Globus pallidus (tissue), 1 donor: ENCODE results near the gene PFN4.
"Not testable (repeated sequence)": the region's sequence is repeated elsewhere in the genome, so short reads cannot be mapped to it uniquely, and the experiment has no call there.

Experiments used
- DNase-seq: peaks from one replicate; pipeline ENCODE4 v3.0.0-alpha.2; 2015; ENCODE audit warnings: low spot score

Gene PFN4, protein sequence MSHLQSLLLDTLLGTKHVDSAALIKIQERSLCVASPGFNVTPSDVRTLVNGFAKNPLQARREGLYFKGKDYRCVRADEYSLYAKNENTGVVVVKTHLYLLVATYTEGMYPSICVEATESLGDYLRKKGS

DNA sequence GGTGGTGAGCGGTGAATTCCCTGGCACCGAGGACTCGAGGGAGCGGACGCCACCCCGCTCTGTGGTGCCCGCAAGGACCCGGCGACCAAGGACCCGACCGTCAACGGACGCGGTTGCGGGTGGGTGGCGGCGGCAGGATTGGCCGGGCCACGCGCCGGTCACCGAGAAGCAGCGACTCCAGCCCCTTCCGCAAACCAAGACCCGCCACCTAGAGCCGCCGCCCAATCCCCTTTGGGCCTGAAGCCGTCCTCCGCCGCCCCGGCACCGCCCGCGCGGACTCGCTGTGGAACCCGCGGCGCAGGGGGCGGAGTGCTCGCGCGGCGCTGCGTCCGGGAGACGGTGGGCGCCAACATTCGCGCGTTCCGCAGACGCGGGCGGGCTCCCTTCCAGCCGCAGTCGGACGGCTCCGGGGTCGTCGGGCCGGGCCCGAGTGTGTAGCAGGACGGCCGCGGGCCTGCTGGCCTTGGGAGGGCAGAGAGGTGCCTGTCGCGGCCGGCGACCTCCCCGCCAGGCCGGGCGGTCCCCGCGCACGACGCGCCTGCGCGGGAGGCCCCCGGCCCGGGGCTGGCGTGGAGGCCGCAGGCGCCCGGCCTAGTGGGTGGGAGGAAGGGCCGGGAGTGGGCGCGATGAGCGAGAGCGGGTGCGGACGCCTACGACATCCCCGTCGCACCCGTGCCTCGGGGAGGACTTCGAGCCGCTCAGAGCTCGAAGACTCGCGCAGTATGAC lies at the start of gene PFN4, which contains the start of gene FAM228B:
PFN4 (minus strand) TSS at position 140 of the 727 bp plus-strand sequence. CDS start 799 bp downstream, outside the sequence.
FAM228B (plus strand) TSS at position 275 of the 727 bp plus-strand sequence. CDS start 893 bp downstream, outside the sequence.
- DNase-seq, result peak; percentile 83

DNA sequence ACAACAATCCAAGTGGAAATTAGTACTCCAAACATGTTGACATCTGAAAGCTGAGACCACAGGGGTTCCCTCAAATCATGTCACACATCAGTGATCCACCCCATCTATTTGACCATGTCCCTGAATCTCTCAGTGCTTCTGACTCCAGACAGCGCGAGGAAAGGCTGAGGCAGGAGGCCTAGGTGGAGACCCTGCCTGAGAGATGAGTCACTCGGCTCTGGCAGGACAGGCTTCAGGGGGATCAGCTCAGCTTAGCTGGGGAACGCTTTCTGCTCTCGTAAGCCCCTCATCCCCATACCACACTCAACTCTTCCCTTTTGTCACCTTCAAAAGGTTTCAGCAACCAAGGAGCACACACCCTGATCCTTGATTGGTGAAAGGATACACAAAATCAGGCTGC lies 45.9 kb upstream of the PFN4 start:
- DNase-seq, result no peak

DNA sequence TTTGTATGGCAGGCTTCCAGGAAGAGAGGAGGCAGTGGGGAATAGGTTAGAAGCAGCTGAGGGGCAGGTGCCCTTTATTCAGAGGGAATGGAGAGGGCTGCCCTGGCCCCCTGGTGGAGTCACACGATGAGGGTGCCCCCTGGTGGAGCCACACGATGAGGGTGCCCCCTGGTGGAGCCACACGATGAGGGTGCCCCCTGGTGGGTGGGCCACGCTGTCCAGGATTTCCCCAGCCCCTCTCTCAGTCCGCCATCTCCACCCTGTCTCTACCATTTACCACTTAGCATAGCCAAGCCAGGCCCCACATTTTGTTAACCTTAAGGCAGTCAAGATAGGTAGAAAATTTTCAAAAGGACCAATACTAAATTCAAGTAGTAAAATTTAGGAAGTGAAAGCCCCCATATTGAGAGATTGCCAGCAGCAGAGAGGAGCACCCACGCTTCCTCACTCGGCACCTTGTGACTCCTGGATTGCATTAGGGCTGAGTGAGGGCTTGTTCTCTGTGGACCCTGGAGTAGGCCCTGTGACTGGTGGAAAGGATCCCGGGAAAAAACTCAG lies 41.4 kb upstream of the PFN4 start:
- peak; percentile 29 for DNase-seq

DNA sequence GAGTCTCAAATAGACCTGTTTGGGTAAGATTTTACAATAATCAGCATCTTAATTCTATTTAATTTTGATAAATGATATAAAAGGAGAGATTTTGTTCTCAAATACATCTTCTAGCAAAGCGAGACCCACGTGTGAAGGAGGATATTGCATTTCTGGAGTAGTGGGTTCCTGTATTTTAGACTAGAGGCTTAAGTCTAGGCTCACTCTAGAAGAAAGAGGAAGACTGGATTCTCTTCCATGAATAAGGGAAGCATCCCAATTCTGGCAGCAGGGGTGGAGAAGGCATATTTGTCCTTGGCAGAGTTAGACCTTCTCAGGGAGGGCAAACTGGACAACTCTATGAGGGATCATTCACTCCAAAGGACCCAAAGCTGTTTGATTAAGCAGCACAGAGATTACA lies 40.5 kb upstream of the PFN4 start:
- DNase-seq, result no peak

DNA sequence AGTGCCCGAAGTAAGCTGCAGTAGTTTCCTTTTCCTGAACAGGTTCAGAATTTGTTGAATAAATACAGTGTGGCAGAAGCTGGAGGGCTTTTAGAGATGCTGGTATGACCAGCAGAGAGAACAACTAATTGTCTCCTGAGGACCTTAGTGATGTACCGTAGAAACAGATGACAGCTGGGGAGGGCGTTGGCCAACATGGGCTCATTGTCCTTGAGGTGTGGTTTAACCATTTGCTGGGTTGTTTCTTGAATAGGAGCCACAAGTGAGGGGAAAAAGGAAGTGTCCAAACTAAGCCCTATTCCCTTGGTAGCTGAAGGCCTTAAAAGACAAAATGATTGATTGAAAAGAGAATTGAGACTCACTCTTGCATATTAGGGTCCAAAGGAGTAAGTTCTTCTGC lies 40.1 kb upstream of the PFN4 start:
- no peak for DNase-seq

DNA sequence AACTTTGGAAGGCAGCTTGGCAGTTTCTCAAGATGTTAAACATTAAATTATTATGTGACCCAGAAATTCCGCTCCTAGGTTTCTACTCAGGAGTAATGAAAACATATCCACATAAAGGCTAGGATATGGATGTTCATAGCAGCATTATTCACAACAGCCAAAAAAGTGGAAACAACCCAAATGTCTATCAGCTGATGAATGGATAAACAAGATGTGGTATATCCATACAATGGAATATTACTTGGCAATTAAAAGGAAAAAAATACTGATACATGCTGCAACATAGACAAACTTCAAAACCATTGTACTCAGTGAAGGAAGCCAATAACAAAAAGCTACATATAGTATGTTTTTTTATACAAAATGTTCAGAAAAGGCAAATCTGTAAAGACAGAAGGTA lies 39.4 kb upstream of the PFN4 start:
- DNase-seq, result no peak

DNA sequence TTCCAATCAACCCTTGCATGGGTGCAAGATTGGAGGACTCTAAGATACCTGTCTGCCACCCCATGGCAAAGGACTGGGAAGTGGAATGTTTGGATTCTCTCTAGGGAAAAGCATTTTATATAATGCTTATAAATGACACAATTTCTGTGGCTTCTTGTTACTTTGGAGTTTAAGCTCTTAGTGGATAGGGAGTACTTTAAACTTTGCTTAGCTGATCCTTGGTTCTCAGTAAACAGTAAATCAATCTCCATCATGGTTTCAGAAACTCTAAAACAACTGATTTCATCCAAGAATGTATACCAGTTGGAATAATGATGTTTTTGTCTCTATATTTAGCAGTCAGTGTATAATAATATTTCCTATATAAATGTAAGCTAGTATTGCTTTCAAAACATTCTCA lies 37.6 kb upstream of the PFN4 start:
- no peak for DNase-seq

DNA sequence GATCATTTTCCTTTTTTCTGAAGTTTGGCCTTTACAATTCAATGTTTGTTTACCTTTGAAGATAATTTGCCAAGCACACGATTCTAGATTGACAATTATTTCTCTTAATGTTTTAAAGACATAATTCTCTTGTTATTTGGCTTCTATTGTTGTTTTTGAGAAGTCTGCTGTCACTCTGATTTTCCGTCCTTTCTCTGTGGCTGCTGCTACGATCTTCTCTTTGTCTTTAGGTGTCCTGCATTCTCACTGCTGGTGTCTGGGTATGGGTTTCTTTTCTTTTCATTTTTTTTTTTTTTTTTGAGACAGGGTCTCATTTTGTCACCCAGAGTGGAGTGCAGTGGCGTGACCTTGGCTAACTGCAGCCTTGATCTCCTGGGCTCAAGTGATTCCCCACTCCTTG lies 36.6 kb upstream of the PFN4 start:
- no peak for DNase-seq

DNA sequence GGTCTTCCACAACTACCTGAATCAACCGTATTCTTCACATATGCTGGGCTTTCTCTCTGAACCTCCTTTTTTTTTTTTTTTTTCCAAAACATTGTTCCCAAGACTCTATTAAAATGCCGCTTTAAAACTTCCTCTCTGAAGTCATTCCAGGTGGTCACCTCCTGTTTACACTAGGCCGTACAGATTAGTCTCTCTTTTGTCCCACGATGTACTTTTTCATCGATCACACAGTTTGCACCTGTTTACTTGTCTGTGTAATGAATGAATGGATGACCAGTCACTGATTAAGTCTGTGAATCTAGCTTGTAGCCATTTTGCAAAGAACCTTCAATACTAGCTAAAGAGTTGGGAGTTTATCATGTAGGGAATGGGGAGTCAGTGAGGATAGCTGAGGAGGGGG lies 35.0 kb upstream of the PFN4 start:
- no peak for DNase-seq

DNA sequence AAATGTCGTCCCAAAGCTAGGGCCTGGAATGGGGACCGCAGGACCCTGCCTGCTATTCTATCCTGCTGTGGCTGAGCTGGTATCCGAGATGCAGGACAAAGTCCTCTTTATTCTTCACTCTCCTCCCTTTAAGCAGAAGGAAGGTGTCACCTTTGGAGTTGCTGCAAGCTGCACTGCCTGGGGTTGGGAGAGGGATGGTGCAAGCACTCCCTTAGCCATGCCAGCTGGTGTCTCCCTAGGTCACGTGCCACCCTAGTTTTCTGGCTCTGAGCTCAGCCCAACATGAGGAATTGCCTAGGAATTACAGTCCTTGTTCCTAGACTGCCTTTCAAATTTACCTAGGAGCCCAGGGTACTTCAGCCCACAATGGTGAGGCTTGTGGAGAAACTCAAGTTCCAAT lies 30.3 kb upstream of the PFN4 start:
- peak; percentile 12 for DNase-seq

DNA sequence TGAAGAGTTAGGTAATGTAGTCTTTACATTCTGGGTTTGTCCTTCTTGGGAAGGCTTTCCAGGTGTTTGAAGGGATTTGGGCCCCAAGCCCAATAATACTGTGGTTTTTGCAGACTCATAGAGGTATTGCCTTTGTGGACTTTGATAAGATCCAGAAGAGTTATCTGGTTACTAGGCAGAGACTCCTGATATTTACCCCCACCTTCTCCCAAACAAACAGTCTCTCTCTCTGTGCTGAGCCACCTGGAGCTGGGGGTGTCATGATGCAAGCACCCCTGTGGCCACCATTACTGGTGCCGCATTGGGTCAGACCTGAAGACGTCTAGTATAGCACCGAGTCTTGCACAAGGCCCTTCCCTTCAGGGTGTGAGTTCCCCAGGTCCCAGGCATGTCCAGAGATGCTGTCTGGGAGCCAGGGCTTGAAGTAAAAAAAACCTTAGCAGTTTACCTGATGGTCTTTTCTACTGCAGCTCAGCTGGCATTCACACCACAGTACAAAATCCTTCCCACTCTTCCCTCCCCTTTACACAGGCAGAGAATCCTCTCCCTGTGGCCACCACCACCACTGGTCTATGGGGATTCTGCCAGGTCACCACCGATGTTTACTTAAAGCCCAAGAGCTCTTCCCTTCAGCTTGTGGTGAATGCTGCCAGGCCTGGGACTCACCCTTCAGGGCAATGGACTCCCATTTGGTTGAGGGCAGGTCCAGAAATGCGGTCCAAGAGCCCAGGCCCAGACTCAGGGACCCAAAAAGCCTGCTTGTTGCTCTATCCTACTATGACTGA lies 29.5 kb upstream of the PFN4 start:
- DNase-seq, result no peak

DNA sequence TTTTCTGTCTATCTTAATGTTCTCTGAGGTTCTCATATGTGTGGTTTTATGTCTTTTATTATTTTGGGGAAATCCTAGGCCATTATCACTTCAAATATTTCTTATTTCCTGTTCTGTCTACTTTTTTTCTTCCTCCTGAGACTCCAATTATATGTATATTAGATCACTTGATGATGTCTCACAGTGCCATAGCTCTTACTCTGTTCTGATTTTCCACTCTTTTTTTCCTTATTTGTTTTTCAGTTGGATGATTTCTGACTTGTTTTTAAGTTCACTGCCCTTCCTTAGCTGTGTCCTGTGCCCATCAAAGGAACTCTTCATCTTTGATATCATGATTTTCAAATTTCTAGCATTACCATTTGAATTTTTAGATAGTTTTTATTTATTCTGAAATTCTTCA lies 24.2 kb upstream of the PFN4 start:
- DNase-seq, result no peak

DNA sequence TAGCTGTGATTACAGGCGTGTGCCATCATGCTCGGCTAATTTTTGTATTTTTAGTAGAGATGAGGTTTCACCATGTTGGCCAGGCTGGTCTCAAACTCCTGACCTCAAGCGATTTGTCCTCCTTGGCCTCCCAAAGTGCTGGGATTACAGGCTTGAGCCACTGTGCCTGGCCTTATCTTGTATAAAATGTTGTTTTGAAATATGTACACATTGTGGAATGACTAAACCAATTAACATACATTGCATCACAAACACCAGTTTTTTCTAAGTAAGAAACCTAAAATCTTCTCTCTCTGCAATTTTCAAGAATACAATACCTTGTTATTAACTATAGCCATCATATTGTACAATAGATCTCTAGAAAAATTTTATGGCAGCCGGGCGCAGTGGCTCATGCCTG lies 17.2 kb upstream of the PFN4 start:
- not testable (repeated sequence) for DNase-seq

DNA sequence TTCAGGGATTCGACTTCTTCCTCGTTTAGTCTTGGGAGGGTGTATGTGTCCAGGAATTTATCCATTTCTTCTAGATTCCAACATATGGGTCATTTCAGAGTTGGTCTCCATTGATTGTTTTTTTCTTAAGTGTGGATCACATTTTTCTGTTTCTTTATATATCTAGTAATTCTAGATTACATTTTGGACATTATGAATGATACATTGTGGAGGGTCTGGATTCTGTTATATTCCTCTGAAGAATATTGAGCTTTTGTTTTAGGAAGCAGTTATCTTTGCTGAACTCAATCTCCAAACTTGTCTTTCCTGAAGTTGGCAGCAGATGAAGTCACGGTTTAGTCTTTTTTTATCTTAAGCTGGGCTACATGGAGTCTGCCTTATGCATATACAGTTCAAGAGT lies 9.4 kb upstream of the PFN4 start:
- DNase-seq, result no peak

DNA sequence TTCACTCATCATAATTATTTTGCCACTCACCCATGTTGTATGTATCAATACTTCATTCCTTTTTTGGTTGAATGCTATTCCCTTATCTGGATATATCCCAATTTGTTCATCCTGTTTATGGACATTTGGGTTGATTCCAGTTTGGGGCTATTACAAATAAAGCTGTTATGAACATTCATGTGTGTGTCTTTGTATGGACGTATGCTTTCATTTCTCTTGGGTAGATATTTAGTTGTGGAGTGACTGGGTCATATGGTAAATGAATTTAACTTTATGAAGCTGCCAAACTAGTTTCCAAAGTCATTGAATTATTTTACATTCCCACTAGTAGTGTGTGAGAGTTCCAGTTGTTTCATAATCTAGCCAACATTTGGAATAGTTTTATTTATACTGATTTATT lies 2.8 kb upstream of the PFN4 start:
- DNase-seq, result no peak

DNA sequence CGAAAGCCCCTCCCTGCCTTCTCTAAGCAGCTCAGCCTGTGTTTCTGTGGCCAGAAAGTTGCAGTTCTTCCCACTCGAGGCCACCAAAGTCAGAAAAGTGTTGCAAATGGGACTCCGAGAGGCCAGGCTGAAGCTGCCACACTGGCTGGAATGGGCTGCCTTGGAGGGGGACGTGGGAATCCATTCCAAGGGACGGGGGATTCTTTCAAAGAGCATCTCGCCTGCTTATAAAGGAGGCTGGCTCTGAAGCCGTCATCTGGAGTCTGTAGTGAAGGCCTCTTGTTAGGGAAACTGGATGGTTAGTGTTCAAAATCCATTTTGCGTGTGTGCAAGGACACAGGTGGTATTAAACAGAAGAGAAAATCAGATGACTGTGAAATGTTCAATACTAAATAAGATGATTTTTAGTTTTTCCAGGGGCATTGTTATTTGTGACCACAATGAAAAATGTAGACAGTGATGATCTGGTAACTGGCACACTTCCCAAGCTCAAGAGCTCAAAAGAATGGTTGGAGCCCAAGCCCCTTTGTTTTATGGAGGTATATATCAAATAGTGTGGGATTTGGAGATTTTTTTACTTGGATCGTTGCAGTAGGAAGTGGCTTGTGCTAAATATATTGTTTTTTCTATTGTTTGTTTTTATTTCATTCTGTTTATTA lies 917 bp upstream of the PFN4 start:
- DNase-seq, result no peak

DNA sequence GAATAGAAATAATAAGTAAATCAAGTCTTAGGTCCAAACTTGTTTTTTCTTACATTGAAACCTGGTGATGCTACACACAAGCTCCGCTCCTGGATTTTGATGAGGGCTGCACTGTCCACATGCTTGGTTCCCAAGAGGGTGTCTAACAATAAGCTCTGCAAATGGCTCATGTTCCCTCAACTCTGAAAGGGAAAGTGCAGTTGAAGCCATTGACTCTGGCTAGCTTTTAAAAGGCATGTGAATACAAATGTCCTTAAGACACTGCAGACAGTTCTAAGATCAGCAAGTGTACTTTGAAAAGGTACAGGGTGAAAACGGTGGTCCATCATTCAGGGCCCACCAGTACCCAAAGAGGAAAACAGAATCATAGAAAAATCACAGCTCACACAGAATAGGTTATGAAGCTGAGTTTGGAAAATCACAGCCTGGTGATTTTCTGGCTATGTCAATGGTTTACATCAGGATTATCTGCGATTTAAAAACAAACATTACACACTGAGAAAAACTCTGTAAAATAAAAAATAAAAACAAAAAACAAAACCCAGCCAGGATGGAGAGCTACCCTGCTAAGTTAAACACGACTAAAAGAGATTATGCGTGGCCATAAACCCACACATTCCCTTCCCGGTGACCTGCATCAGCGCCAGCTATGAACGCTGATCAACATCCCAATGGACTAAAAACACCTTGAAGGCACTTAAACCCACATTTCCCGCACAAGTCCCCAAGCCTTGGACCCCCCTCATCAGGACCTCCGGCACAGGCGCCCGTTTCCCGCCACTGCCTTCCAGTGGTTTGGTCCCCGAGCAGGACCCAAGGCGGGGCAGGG lies 554 bp downstream of the PFN4 start:
- DNase-seq, result peak; percentile 29

DNA sequence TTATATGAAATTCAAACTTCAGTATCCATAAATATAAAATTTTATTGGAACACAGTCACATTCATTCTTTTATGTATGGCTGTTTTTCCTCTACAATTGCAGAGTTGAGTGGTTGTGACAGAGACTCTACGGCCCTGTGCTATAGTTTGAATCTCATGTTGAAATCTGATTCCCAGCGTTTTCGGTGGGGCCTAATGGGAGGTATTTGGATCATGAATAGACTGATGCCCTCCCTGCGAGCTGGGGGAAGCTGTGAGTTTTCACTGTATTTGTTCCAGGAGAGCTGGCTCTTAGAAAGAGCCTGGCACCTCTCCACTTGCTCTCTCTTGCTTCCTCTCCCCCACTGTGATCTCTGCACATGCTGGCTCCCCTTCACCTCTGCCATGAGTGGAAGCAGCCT lies 1.7 kb downstream of the PFN4 start:
- no peak for DNase-seq

DNA sequence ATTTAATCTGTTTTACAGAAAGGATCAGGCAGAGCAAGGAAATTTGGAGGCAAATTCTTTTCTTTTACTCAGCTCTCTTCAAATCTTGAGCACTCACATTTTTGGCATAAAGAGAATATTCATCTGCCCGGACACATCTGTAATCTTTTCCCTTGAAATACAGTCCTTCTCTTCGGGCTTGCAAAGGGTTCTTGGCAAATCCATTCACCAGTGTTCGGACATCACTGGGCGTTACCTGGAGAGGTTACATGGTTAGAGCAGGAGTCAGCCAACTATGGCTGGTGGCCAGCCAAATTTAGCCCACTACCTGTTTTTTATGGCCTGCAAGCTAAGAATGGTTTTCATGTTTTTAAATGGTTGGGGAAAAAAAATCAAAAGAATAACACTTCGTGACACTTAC lies 2.1 kb downstream of the PFN4 start:
- no peak for DNase-seq

DNA sequence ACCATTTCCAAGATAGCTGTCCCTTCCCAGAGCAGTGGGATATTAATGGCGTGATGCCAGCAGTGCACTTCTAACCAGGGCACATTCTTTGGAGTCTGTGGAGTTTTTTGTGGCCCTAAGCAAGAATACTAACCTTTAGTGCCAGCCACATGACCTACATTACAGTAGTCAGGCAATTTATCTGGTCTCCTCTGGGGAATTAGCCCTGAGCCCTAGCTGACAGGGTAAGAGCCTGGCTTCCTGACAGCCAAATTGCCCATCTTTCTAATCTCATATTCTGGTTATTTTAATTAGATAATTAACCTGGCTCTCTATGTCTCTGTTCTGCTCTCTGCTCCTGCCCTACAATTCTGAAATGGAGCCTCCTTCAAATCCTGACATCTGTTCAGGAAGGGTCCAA lies 5.2 kb downstream of the PFN4 start:
- DNase-seq, result no peak

DNA sequence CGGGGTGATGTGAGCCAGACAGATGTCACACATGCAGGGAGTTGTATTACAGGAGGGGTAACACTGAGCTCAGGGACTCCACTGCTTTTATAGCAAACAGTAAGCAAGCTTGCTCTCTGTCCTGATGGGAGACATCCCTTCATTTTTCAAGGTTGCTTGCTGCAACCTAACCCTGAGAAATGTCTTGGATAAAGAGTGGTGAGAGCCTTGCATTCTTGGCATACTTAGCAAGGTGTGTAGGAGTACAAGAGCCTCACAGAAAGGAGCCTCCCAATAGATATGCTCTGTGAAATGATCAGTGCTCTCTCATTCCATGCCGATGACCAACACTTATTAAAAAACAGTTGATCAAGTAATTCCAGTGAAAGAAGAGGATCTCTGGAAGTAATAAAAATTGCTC lies 8.1 kb downstream of the PFN4 start:
- DNase-seq, result no peak
